Left lung (tissue), 10 donors: ENCODE measurements around the gene SULT4A1. TPM values are rescaled to one million over a fixed set of nuclear protein-coding genes. Genes with fewer than 3 reads are reported as not detected.
A peak's percentile ranks its signal among the peaks of the same experiment; 100 is the strongest.

Source experiments
- ATAC-seq: fragments of 200-7000 bp; cut with Tn5 transposase; one replicate; pipeline ENCODE4 v1.9.1; 2020; ENCODE audit warnings: moderate library complexity
- DNase-seq, 4 donors: peaks; one replicate each; pipeline ENCODE4 v3.0.0-alpha.2; 2013 to 2020
- H3K27ac ChIP-seq, 2 donors: fragments of 200-600 bp; sonication (generic) in 1 of 2; one replicate each; pipeline versions ENCODE4 v1.5.0 to v1.8.0; 2020 to 2021
- H3K27me3 ChIP-seq, 2 donors: fragments of 200-600 bp; sonication (generic) in 1 of 2; one replicate each; pipeline versions ENCODE4 v1.5.0 to v1.8.0; 2020 to 2021
- H3K36me3 ChIP-seq, 2 donors: fragments of 200-600 bp; sonication (generic) in 1 of 2; one replicate each; pipeline versions ENCODE4 v1.5.0 to v1.8.0; 2020 to 2021
- H3K4me1 ChIP-seq, 2 donors: fragments of 200-600 bp; one replicate each; pipeline ENCODE4 v1.8.0; 2021
- H3K4me3 ChIP-seq, 2 donors: fragments of 200-600 bp; sonication (generic) in 1 of 2; one replicate each; pipeline versions ENCODE4 v1.5.0 to v1.8.0; 2020 to 2021; ENCODE audit warnings: mild to moderate bottlenecking in 1 of 2
- H3K9me3 ChIP-seq, 2 donors: fragments of 200-600 bp; sonication (generic) in 1 of 2; one replicate each; pipeline versions ENCODE4 v1.5.0 to v1.8.0; 2020 to 2021
- intact Hi-C, 2 donors: fragments of 100-400 bp; cut with DNase I; formaldehyde crosslinking; loops; one replicate each; pipeline versions ENCODE4 v1.11.2 to v1.14.2; 2022
- polyA plus RNA-seq, 6 donors: library from polyadenylated mRNA; unstranded; fragments of 120-200 nt; gene quantifications; one replicate each; pipeline ENCODE4 v1.2.1, GENCODE V29; 2013; ENCODE audit not compliant: insufficient read length in 6 of 6
- total RNA-seq, 2 donors: library from RNA; stranded (reverse); fragmentation: NEBNext Ultra II Directional; extraction: Animal tissue kit (Norgen Biotek cat#: 25700); gene quantifications; one replicate each; pipeline ENCODE4 v1.2.1, GENCODE V29; 2021
- TF ChIP-seq, protein P1 (sequence below), 2 donors: fragments of 200-600 bp; sonication (generic) in 1 of 2; IDR thresholded peaks; one replicate each; pipeline versions ENCODE4 v1.5.0 to v1.8.0; 2021; ENCODE audit warnings: antibody characterized with exemption in 2 of 2
- donor health status: DM: no; HTN: yes; CAD: no.
- donor health status: DM: no; HTN: no; CAD: no.

Gene SULT4A1
- total and polyA plus RNA-seq, 8 donors, result 0.85 to 2.5 (median 1.6) TPM; not detected in 2

GRCh38 chr22:43887391-43887790 is 25.1 kb upstream of the SULT4A1 start:
- Histone ChIP-seq H3K36me3 (no peaks in the 10 kb centered on the region), H3K27ac (no peak overlapping the region), H3K4me3 (no peak overlapping the region), H3K4me1 (peaks cover 0 to 4% of the 10 kb centered on the region in 2 donors), H3K9me3 (no peaks in the 10 kb centered on the region), H3K27me3 (peaks cover 19 to 84% of the 10 kb centered on the region in 2 donors)
- intact Hi-C loops, result loop anchor here in 1 of 2 donors (10.0 kb wide), 1 partner anchor 503 kb away; no protein-coding TSS in a partner anchor
- TF ChIP-seq, protein P1, sequence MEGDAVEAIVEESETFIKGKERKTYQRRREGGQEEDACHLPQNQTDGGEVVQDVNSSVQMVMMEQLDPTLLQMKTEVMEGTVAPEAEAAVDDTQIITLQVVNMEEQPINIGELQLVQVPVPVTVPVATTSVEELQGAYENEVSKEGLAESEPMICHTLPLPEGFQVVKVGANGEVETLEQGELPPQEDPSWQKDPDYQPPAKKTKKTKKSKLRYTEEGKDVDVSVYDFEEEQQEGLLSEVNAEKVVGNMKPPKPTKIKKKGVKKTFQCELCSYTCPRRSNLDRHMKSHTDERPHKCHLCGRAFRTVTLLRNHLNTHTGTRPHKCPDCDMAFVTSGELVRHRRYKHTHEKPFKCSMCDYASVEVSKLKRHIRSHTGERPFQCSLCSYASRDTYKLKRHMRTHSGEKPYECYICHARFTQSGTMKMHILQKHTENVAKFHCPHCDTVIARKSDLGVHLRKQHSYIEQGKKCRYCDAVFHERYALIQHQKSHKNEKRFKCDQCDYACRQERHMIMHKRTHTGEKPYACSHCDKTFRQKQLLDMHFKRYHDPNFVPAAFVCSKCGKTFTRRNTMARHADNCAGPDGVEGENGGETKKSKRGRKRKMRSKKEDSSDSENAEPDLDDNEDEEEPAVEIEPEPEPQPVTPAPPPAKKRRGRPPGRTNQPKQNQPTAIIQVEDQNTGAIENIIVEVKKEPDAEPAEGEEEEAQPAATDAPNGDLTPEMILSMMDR (IDR thresholded peaks at IDR 0.05), result no peak
- ATAC-seq, result no peak
- peak in 1 of 4 donors; percentile 26 for DNase-seq

- H3K27ac ChIP-seq, result no peak overlapping the region
- H3K4me3 ChIP-seq, result no peak overlapping the region
- peaks cover 8 to 79% of the 10 kb centered on the region in 2 donors for H3K27me3 ChIP-seq
- ATAC-seq (no peak), DNase-seq (peak in 2 of 4 donors; percentile 8 to 36)
- no peaks in the 10 kb centered on the region for H3K36me3 ChIP-seq
- no peaks in the 10 kb centered on the region for H3K9me3 ChIP-seq
- intact Hi-C loops, result loop anchor here in 1 of 2 donors (10.0 kb wide), 1 partner anchor 501 kb away; no protein-coding TSS in a partner anchor
- TF ChIP-seq, protein P1 (IDR thresholded peaks at IDR 0.05), result no peak
- no peaks in the 10 kb centered on the region for H3K4me1 ChIP-seq
These were observed 23.9 kb upstream of the SULT4A1 start for GRCh38 chr22:43886231-43886630.

DNA sequence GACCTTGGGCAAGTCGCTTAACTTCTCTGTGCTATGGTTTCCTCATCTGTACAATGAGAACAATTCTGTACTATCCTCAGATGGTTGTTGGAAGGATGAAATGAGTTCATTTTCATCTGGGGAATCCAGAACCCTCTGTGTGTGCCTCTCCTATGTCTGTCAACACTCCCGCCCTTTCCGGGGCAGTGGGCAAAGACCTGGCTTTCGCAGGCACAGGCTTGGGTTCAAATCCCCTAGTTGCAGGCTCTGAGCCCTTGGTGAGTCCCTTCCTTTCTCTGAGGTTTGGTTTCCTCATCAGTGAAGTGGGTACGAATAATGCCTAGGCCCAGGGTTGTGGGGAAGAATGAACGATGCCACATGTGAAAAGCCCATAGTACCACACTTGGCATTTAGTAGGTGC is 23.5 kb upstream of the SULT4A1 start:
- no peaks in the 10 kb centered on the region for H3K9me3 ChIP-seq
- DNase-seq, result peak in 1 of 4 donors; percentile 13
- intact Hi-C loops, result loop anchor here in 1 of 2 donors (10.0 kb wide), 1 partner anchor 501 kb away; no protein-coding TSS in a partner anchor
- TF ChIP-seq, protein P1 (IDR thresholded peaks at IDR 0.05), result no peak
- peaks cover 3 to 79% of the 10 kb centered on the region in 2 donors for H3K27me3 ChIP-seq
- H3K36me3 ChIP-seq, result no peaks in the 10 kb centered on the region
- H3K27ac ChIP-seq, result no peak overlapping the region
- no peak overlapping the region for H3K4me3 ChIP-seq
- ATAC-seq, result no peak
- no peaks in the 10 kb centered on the region for H3K4me1 ChIP-seq

GRCh38 chr22:43885319-43885671 is 23.0 kb upstream of the SULT4A1 start:
- DNase-seq, result peak in 2 of 4 donors; percentile 19 to 40
- intact Hi-C loops, result loop anchor here in 1 of 2 donors (10.0 kb wide), 1 partner anchor 500 kb away; no protein-coding TSS in a partner anchor
- H3K27me3 ChIP-seq, result peaks cover 0 to 78% of the 10 kb centered on the region in 2 donors
- H3K9me3 ChIP-seq, result no peaks in the 10 kb centered on the region
- no peak overlapping the region for H3K27ac ChIP-seq
- no peaks in the 10 kb centered on the region for H3K36me3 ChIP-seq
- ATAC-seq, result no peak
- no peak overlapping the region for H3K4me3 ChIP-seq
- no peaks in the 10 kb centered on the region for H3K4me1 ChIP-seq
- TF ChIP-seq, protein P1 (IDR thresholded peaks at IDR 0.05), result no peak

- Histone ChIP-seq H3K4me1 (no peaks in the 10 kb centered on the region), H3K27ac (no peak overlapping the region), H3K36me3 (no peaks in the 10 kb centered on the region), H3K9me3 (no peaks in the 10 kb centered on the region), H3K4me3 (no peak overlapping the region), H3K27me3 (peaks cover 0 to 78% of the 10 kb centered on the region in 2 donors)
- peak; percentile 74 for ATAC-seq
- DNase-seq, result peak in 2 of 4 donors; percentile 45 to 86
- intact Hi-C loops, result loop anchor here in 1 of 2 donors (10.0 kb wide), 1 partner anchor 500 kb away; no protein-coding TSS in a partner anchor
- TF ChIP-seq, protein P1 (IDR thresholded peaks at IDR 0.05), result peak; percentile 74 to 78
These were observed 22.4 kb upstream of the SULT4A1 start for GRCh38 chr22:43884600-43885318.
